ENCODE data around the gene SACS. TPM values are rescaled to one million over a fixed set of nuclear protein-coding genes. Genes with fewer than 3 reads are reported as not detected.

Gene SACS
- total and polyA plus RNA-seq, 2 experiments from 2014 or later = 3.2 to 29.9 TPM

GRCh38 chr13:23430664-23431063 lies 2.8 kb downstream of the SACS start:
- no peak overlapping the region for H3K4me3 ChIP-seq
- no peak overlapping the region for H3K4me2 ChIP-seq
- H3K27me3 ChIP-seq = no peaks in the 10 kb centered on the region
- 62% methylated on average over 5 of the region's 5 CpGs for WGBS (ENCODE audit: low lambda C conversion rate, missing lambda C conversion rate)
- H3K79me2 ChIP-seq = no peaks in the 10 kb centered on the region
- no peaks in the 10 kb centered on the region for H3K9me3 ChIP-seq (ENCODE audit: low read depth)
- H3K27ac ChIP-seq = no peak overlapping the region
- H3K9me2 ChIP-seq (replicated peaks; ENCODE audit: insufficient read depth) = no peaks in the 10 kb centered on the region
- H3K4me1 ChIP-seq (ENCODE audit: insufficient read depth) = peaks cover 8% of the 10 kb centered on the region
- no peak overlapping the region for H2AFZ ChIP-seq
- no peaks in the 10 kb centered on the region for H3K36me3 ChIP-seq (replicated peaks; ENCODE audit: insufficient read depth, low read depth)
- DNase-seq (ENCODE audit: low spot score) = no peak
- H4K20me1 ChIP-seq (ENCODE audit: insufficient read depth, poor library complexity, severe bottlenecking) = no peaks in the 10 kb centered on the region
- no peak for TF ChIP-seq EZH2phosphoT487 (IDR thresholded peaks at IDR 0.05; ENCODE audit: low read depth, severe bottlenecking, unreplicated experiment)
- TF ChIP-seq EZH2 (IDR thresholded peaks at IDR 0.05; ENCODE audit: borderline replicate concordance) = no peak
- no peak for TF ChIP-seq CTCF (IDR thresholded peaks at IDR 0.05; ENCODE audit: poor library complexity)

GRCh38 chr13:23427881-23428528 lies 5.5 kb downstream of the SACS start:
- Histone ChIP-seq H3K9me2 (replicated peaks; ENCODE audit: insufficient read depth) (no peaks in the 10 kb centered on the region), H4K20me1 (ENCODE audit: insufficient read depth, poor library complexity, severe bottlenecking) (no peaks in the 10 kb centered on the region), H3K9me3 (ENCODE audit: low read depth) (no peaks in the 10 kb centered on the region), H3K4me3 (no peak overlapping the region), H3K4me1 (ENCODE audit: insufficient read depth) (peaks cover 8% of the 10 kb centered on the region), H3K27me3 (no peaks in the 10 kb centered on the region), H3K79me2 (no peaks in the 10 kb centered on the region), H3K27ac (peak overlapping the region; percentile 59), H3K36me3 (replicated peaks; ENCODE audit: insufficient read depth, low read depth) (no peaks in the 10 kb centered on the region), H2AFZ (peak overlapping the region; percentile 2), H3K4me2 (peak overlapping the region; percentile 64)
- 68% methylated on average over 11 of the region's 11 CpGs for WGBS (ENCODE audit: low lambda C conversion rate, missing lambda C conversion rate)
- no peak for TF ChIP-seq EZH2 (IDR thresholded peaks at IDR 0.05; ENCODE audit: borderline replicate concordance)
- no peak for TF ChIP-seq EZH2phosphoT487 (IDR thresholded peaks at IDR 0.05; ENCODE audit: low read depth, severe bottlenecking, unreplicated experiment)
- no peak for TF ChIP-seq CTCF (IDR thresholded peaks at IDR 0.05; ENCODE audit: poor library complexity)
- no peak for DNase-seq (ENCODE audit: low spot score)

GRCh38 chr13:23427342-23427843 lies 6.1 kb downstream of the SACS start:
- Histone ChIP-seq H3K4me3 (no peak overlapping the region), H3K4me2 (peak overlapping the region; percentile 64), H2AFZ (peak overlapping the region; percentile 2), H3K9me2 (replicated peaks; ENCODE audit: insufficient read depth) (no peaks in the 10 kb centered on the region), H3K9me3 (ENCODE audit: low read depth) (no peaks in the 10 kb centered on the region), H4K20me1 (ENCODE audit: insufficient read depth, poor library complexity, severe bottlenecking) (no peaks in the 10 kb centered on the region), H3K36me3 (replicated peaks; ENCODE audit: insufficient read depth, low read depth) (no peaks in the 10 kb centered on the region), H3K27ac (peak overlapping the region; percentile 59), H3K4me1 (ENCODE audit: insufficient read depth) (peaks cover 4% of the 10 kb centered on the region), H3K27me3 (no peaks in the 10 kb centered on the region), H3K79me2 (no peaks in the 10 kb centered on the region)
- DNase-seq (ENCODE audit: low spot score) = peak; percentile 35
- 45% methylated on average over 7 of the region's 7 CpGs for WGBS (ENCODE audit: low lambda C conversion rate, missing lambda C conversion rate)
- TF ChIP-seq CTCF (IDR thresholded peaks at IDR 0.05; ENCODE audit: poor library complexity) = no peak

All from hepatocyte (in vitro differentiated cells).